NT2/D1 (cell line): Measurements from ENCODE around the gene BMI1.

Experiments
- SUZ12 ChIP-seq: IDR thresholded peaks from 2 replicates; pipeline ENCODE4 v1.6.1; 2011; ENCODE audit not compliant: insufficient read length, insufficient read depth; ENCODE audit errors: extremely low read depth
- YY1 ChIP-seq: IDR thresholded peaks from 2 replicates; pipeline ENCODE4 v1.6.1; 2011; ENCODE audit not compliant: insufficient read length, insufficient read depth
- ZNF274 ChIP-seq: IDR thresholded peaks from 2 replicates; pipeline ENCODE4 v1.6.1; 2011; ENCODE audit warnings: mild to moderate bottlenecking, low read depth, low read length

DNA sequence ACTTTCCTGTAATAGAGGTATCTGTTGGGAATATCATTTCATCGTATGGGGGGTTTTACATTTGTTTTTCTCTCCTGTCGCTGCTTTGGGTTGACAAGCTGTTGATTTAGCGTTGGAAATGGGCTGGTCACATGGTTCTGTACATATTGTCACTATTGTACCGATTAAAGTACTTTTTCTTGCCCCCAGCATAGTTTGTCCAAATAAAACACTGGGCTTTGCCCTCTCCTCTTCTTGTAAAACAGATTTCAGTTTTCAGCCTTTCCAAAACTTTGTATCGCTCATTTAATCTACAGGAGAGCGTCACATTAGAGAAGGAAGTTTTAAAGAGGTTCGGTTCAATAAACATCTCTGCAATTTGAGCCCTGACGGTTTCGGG lies 4.0 kb downstream of the BMI1 start:
- TF ChIP-seq ZNF274 (no peak), YY1 (no peak), SUZ12 (no peak)
